ENCODE data around the gene ACOT7.

- TF ChIP-seq CTCF (IDR thresholded peaks at IDR 0.05; ENCODE audit: poor library complexity) (no peak), EZH2 (IDR thresholded peaks at IDR 0.05; ENCODE audit: borderline replicate concordance) (no peak)
Measured at GRCh38 chr1:6271554-6271953, 122.0 kb downstream of the ACOT7 start.
